ENCODE results near the gene MCAT.
A peak's percentile ranks its signal among the peaks of the same experiment; 100 is the strongest.

Gene MCAT

GRCh38 chr22:43090130-43090789 lies 52.9 kb downstream of the MCAT start:
- peak; percentile 95 for DNase-seq (ENCODE audit: low read depth)
- peak; percentile 72 for TF ChIP-seq CTCF (conservative IDR thresholded peaks at IDR 0.05; ENCODE audit: low read depth, low read length)
- no peak overlapping the region for H3K4me3 ChIP-seq (ENCODE audit: low read depth, low read length)

GRCh38 chr22:43088984-43089717 lies 54.0 kb downstream of the MCAT start, which contains the start of gene TTLL1:
Gene TTLL1, minus strand, starts transcription at chr22:43089391. Its CDS starts 13,805 bp downstream, at chr22:43075586.
- DNase-seq (ENCODE audit: low read depth), result peak; percentile 87
- TF ChIP-seq CTCF (conservative IDR thresholded peaks at IDR 0.05; ENCODE audit: low read depth, low read length), result no peak
- peak within 1 kb of the TSS; percentile 87 for H3K4me3 ChIP-seq (ENCODE audit: low read depth, low read length)

GRCh38 chr22:43088627-43088983 lies 54.6 kb downstream of the MCAT start:
- TF ChIP-seq CTCF (conservative IDR thresholded peaks at IDR 0.05; ENCODE audit: low read depth, low read length), result no peak
- DNase-seq (ENCODE audit: low read depth), result no peak
- H3K4me3 ChIP-seq (ENCODE audit: low read depth, low read length), result peak overlapping the region; percentile 87

GRCh38 chr22:43085658-43086606 lies 57.3 kb downstream of the MCAT start:
- H3K4me3 ChIP-seq (ENCODE audit: low read depth, low read length), result no peak overlapping the region
- no peak for TF ChIP-seq CTCF (conservative IDR thresholded peaks at IDR 0.05; ENCODE audit: low read depth, low read length)
- no peak for DNase-seq (ENCODE audit: low read depth)
